ENCODE measurements around the gene TRAF3. TPM values are rescaled to one million over a fixed set of nuclear protein-coding genes. Genes with fewer than 3 reads are reported as not detected.

TRAF3 gene
- total RNA-seq, 2 donors from 2014 or later, result 20.8 to 26.0 TPM

DNA sequence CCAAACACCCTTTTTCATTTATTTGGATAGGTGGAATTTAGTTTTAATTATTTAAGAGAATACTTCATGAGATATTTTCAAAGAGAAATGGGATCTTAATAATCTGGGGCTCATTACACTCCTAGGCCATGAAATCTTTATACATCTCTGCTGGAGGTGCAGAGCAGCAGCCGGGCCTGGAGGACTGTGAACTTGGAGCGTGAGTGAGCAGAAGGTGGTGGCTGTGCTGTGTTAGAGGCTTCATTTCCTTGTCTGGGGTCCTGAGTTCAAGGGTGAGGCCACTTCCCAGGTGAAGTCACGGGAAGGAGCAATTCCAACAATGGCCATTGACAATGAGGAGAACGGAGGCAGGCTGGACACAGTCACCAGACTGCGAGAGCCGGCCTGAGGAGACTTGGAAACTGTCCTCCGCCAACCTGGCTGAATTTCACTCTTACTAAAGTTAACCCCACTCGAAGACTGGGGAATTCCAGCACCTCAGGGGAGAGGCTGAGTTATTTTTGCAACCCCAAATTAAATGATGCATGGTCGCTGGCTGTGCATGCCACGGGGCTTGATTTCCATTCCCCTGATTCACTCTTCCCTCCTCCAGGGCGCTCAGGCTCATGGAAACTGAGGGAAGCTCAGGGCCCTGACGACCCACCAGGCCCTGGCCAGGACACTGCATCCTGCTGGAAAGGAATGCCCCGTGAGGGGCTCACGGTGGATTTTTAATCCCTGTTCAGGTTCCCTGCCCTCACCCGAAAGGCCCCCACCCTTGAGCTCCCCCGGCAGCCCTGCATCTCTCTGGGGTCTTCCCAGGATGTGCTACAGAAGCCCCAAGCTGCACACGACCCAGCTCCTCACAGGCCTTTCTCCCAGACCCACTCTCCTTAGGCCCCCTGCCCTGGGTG lies 22.6 kb upstream of the TRAF3 start:
- Histone ChIP-seq H3K4me3 (no peak overlapping the region), H3K4me1 (no peaks in the 10 kb centered on the region), H3K9ac (ENCODE audit: low read depth in 2 of 2, low read length in 2 of 2) (no peak overlapping the region), H3K27ac (no peak overlapping the region), H3K9me3 (no peaks in the 10 kb centered on the region), H3K36me3 (no peaks in the 10 kb centered on the region), H3K27me3 (no peaks in the 10 kb centered on the region)
- intact Hi-C loops (cut with DNase I), result no loop called here
- DNase-seq, result no peak
- TF ChIP-seq, protein P1, sequence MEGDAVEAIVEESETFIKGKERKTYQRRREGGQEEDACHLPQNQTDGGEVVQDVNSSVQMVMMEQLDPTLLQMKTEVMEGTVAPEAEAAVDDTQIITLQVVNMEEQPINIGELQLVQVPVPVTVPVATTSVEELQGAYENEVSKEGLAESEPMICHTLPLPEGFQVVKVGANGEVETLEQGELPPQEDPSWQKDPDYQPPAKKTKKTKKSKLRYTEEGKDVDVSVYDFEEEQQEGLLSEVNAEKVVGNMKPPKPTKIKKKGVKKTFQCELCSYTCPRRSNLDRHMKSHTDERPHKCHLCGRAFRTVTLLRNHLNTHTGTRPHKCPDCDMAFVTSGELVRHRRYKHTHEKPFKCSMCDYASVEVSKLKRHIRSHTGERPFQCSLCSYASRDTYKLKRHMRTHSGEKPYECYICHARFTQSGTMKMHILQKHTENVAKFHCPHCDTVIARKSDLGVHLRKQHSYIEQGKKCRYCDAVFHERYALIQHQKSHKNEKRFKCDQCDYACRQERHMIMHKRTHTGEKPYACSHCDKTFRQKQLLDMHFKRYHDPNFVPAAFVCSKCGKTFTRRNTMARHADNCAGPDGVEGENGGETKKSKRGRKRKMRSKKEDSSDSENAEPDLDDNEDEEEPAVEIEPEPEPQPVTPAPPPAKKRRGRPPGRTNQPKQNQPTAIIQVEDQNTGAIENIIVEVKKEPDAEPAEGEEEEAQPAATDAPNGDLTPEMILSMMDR (IDR thresholded peaks at IDR 0.05), result no peak

DNA sequence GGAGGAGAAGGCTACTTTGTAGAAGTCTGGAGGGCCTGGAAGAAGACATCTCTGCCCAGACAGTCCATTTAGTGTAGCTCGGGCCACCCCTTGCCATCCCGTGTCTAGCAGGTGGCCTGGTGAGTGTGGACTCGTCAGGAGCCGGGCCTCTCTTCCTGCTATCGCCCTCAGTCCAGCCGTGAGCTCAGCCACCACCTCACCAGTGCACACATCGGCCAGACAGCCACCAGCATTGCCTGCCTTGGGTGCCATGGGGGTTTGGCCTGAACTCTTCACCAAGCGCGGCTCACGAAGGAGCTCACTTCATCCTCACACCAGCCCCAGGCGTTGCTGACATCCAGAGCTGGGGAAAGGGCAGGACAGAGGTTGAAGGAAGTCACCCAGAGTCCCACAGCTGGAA lies 19.6 kb upstream of the TRAF3 start:
- TF ChIP-seq, protein P1 (IDR thresholded peaks at IDR 0.05), result no peak
- H3K27ac ChIP-seq, result no peak overlapping the region
- no peaks in the 10 kb centered on the region for H3K4me1 ChIP-seq
- H3K4me3 ChIP-seq, result no peak overlapping the region
- H3K9me3 ChIP-seq, result no peaks in the 10 kb centered on the region
- no peaks in the 10 kb centered on the region for H3K36me3 ChIP-seq
- H3K27me3 ChIP-seq, result no peaks in the 10 kb centered on the region
- no peak overlapping the region for H3K9ac ChIP-seq (ENCODE audit: low read depth in 2 of 2, low read length in 2 of 2)
- intact Hi-C loops (cut with DNase I), result no loop called here
- no peak for DNase-seq

DNA sequence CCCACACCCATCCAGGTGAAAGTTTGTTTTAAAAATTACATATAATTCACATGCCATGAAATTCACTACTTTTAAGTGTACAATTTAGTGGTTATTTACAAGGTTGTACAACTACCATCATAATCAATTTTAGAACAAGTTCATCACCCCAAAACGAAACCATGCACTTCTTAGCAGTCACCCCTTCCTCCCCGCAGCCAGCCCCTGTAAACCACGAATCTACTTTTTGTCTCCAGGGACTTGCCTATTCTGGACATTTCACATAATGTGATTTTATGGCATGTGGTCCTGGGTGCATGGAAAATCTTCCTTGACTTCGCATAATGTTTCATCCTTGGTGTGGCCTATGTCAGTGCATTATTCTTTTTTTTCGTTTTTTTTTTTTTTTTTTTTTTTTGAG lies 19.2 kb upstream of the TRAF3 start:
- intact Hi-C loops (cut with DNase I), result no loop called here
- no peak overlapping the region for H3K4me3 ChIP-seq
- H3K27me3 ChIP-seq, result no peaks in the 10 kb centered on the region
- no peaks in the 10 kb centered on the region for H3K9me3 ChIP-seq
- no peak for DNase-seq
- H3K27ac ChIP-seq, result no peak overlapping the region
- TF ChIP-seq, protein P1 (IDR thresholded peaks at IDR 0.05), result no peak
- no peak overlapping the region for H3K9ac ChIP-seq (ENCODE audit: low read depth in 2 of 2, low read length in 2 of 2)
- H3K4me1 ChIP-seq, result no peaks in the 10 kb centered on the region
- no peaks in the 10 kb centered on the region for H3K36me3 ChIP-seq

DNA sequence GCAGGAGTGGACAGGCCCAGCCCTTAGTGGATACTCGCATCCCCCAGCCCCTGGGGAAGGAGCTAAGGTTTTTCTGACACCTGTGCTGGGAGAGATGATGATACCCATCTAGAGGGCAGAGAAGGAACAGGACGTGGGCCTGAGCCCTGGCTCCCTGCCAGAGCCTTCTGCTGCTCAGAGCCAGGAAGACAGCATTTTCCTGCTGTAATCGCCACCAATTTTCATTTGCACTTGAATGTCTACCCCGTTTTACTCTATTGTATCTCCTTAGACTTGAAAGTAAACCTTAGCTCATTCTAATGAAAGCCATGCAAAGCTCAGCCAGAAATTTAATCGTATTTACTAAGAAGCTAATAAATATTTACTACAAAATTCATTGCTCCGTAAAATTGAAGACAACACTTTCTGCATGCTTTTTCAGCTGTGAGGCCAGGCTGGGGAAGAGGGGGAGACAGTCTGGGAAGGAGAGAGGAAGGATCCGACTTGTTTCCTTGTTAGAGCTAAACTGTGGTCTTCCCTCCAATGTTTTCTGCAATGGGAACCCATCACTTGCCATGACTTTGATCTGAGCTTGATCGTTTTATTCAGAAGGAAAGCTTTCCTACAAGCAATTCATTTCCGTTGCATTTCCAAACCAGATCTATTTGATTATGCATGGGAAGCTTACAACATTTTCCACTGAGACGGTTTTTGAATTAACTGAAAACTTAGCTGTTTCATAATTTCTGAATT lies 17.6 kb upstream of the TRAF3 start:
- no peak for DNase-seq
- H3K36me3 ChIP-seq, result no peaks in the 10 kb centered on the region
- intact Hi-C loops (cut with DNase I), result no loop called here
- H3K9ac ChIP-seq (ENCODE audit: low read depth in 2 of 2, low read length in 2 of 2), result no peak overlapping the region
- no peak overlapping the region for H3K4me3 ChIP-seq
- no peaks in the 10 kb centered on the region for H3K9me3 ChIP-seq
- no peaks in the 10 kb centered on the region for H3K27me3 ChIP-seq
- no peaks in the 10 kb centered on the region for H3K4me1 ChIP-seq
- TF ChIP-seq, protein P1 (IDR thresholded peaks at IDR 0.05), result no peak
- H3K27ac ChIP-seq, result no peak overlapping the region

DNA sequence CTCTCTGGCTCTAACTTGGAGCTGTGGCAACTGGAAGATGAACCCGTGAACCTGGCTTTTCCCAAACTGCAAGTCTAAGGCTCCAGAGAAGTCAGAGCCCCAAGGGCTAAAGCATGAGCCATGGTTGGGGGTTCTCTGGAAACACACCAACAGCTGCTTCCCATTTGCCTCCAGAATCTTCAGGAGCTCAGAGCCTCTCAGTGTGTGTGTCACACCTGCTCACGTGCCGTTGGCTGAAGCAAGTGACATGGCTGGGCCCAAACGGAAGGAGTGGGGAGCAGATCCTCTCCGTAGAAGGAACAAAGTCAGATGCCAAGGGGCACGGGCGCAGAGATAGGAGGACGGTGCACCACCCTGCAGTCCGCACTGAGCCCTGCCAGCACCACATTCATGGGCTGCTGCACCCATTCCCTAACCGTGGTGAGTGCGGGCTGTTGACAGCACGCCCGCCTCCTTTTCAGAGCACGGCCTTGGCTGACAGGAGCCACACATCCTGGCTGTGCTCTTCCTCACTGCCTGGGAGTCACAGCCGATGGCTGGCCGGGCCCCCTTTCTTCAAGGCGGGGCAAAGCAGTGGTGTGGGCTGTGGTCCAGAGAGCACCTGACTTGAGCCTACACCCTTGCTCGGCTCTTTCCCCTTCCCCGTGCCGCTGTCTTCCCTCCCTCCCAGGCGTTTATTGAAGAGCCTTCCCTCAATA lies 16.6 kb upstream of the TRAF3 start:
- intact Hi-C loops (cut with DNase I), result no loop called here
- Histone ChIP-seq H3K27me3 (no peaks in the 10 kb centered on the region), H3K9ac (ENCODE audit: low read depth in 2 of 2, low read length in 2 of 2) (no peak overlapping the region), H3K4me1 (no peaks in the 10 kb centered on the region), H3K27ac (no peak overlapping the region), H3K9me3 (no peaks in the 10 kb centered on the region), H3K36me3 (no peaks in the 10 kb centered on the region), H3K4me3 (no peak overlapping the region)
- TF ChIP-seq, protein P1 (IDR thresholded peaks at IDR 0.05), result no peak
- no peak for DNase-seq
